ENCODE data around the gene ADGRD2. TPM values are rescaled to one million over a fixed set of nuclear protein-coding genes. Genes with fewer than 3 reads are reported as not detected.

The ADGRD2 gene
- polyA plus RNA-seq, 2 of the 4 experiments (the other 2 are of a cell fraction), result not detected

DNA sequence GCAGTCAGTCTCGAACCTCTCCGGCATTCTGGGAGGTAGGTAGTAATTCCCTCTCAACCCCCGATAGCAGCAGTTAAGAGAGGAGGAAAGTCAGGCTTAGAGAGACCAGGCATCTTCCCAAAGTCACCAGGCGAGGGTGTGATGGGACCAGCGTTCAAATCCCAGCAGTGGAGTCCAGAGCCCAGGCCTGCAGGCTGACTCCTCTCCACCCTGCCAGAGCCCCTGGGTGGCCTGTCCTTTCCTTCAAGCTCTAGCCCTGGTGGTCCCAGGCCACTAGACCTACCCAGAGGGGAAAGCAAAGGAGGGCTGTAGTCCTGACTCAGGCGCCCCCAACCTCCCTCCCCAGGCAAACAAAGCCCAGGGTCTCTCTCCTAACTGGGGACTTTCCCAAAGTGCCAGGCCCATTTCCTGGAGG is 61.2 kb downstream of the ADGRD2 start:
- FAIRE-seq (no peak), ATAC-seq (peak; percentile 25 to 57; a peak in 5 of 6 replicates), DNase-seq (ENCODE audit: low read depth in 1 of 2, low spot score in 1 of 2) (no peak)
- CTCF ChIA-PET, result interaction anchor here (1.0 to 2.1 kb wide), 4 partner anchors 24 to 106 kb away, joined by 3 to 7 read pairs (median 5); no protein-coding TSS in a partner anchor
- Histone ChIP-seq H3K4me3 (no peak overlapping the region), H3K27ac (no peak overlapping the region), H3K4me2 (no peak overlapping the region), H3K4me1 (no peaks in the 10 kb centered on the region), H3K9me3 (no peaks in the 10 kb centered on the region)
- TF ChIP-seq, protein P1, sequence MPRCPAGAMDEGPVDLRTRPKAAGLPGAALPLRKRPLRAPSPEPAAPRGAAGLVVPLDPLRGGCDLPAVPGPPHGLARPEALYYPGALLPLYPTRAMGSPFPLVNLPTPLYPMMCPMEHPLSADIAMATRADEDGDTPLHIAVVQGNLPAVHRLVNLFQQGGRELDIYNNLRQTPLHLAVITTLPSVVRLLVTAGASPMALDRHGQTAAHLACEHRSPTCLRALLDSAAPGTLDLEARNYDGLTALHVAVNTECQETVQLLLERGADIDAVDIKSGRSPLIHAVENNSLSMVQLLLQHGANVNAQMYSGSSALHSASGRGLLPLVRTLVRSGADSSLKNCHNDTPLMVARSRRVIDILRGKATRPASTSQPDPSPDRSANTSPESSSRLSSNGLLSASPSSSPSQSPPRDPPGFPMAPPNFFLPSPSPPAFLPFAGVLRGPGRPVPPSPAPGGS (IDR thresholded peaks at IDR 0.05), result no peak
- peak in 1 of 2 experiments; percentile 29; a peak in 1 of 5 replicates for TF ChIP-seq RAD21 (conservative IDR thresholded peaks at IDR 0.05 in 1 of 2, IDR thresholded peaks at IDR 0.05 in 1 of 2)
- 73% methylated on average over 5 of the region's 6 CpGs for WGBS (ENCODE audit: missing lambda C conversion rate)
- POLR2A ChIA-PET, result no interaction called here

DNA sequence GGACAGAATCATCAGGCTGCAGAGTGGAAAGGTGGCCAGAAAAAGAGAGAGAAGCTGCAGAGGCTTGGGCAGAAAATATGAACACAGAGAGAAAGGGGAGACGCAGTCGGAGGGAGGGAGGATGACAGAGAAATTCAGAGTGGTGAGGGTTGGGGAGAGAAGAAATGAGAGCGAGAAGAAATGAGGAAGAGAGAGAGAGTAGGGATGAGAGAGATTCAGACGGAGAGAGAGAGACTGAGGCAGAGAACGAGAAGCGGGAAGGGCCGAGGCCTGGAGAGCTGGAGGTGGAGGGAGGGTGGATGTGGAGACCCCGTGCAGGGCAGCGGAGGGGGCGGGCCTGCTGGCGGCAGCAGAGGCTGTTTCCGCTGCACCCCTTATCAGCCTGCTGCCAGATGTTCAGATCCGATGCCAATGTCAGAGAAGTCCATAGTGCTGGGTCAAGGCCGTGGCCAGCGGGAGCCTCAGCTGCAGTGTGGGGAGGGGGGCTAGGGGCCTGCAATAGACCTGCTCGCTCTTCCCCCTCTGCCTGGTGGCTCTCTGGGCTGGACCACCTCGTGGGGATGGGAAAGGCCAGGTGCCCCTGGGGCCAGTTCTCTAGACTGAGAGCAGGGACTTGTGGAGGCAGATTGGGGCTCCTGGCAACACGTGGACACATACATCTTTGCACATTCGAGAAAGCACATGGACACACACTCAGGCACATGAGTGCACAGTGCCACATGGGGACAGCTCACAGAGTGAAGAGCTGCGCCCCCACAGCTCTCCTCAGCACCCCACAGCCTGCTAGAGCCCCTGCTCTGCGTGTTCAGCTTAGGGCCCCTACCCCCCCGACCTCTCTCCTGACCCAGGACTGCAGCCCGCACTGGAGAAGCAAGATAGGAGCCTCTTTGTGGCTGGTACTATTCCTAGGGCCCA is 61.9 kb downstream of the ADGRD2 start:
- no peaks in the 10 kb centered on the region for H3K9me3 ChIP-seq
- H3K4me1 ChIP-seq, result no peaks in the 10 kb centered on the region
- DNase-seq (ENCODE audit: low read depth in 1 of 2, low spot score in 1 of 2) (no peak), FAIRE-seq (no peak), ATAC-seq (peak; percentile 15 to 16; a peak in 4 of 6 replicates)
- CTCF ChIA-PET, result interaction anchor here (1.0 to 2.1 kb wide), 5 partner anchors 24 to 201 kb away, joined by 3 to 7 read pairs (median 5); no protein-coding TSS in a partner anchor
- POLR2A ChIA-PET, result no interaction called here
- TF ChIP-seq NR3C1 (IDR thresholded peaks at IDR 0.05) (no peak), JUNB (IDR thresholded peaks at IDR 0.05) (no peak), MAFK (IDR thresholded peaks at IDR 0.05; ENCODE audit: partially characterized antibody) (no peak), CBX2 (IDR thresholded peaks at IDR 0.05; ENCODE audit: borderline replicate concordance, low read depth) (no peak), FOSL2 (IDR thresholded peaks at IDR 0.05) (no peak), FOSL2 (CRISPR knock-in tag; IDR thresholded peaks at IDR 0.05) (no peak), TFCP2L1 (CRISPR knock-in tag; IDR thresholded peaks at IDR 0.05) (no peak), ZSCAN20 (CRISPR knock-in tag; IDR thresholded peaks at IDR 0.05) (no peak), GATA3 (IDR thresholded peaks at IDR 0.05; ENCODE audit: borderline replicate concordance) (no peak), PHF8 (IDR thresholded peaks at IDR 0.05; ENCODE audit: borderline replicate concordance, low read depth) (no peak), TP53 (CRISPR knock-in tag; IDR thresholded peaks at IDR 0.05) (no peak), CBX8 (IDR thresholded peaks at IDR 0.05) (no peak), KDM5A (IDR thresholded peaks at IDR 0.05) (no peak)
- TF ChIP-seq, protein P1 (IDR thresholded peaks at IDR 0.05), result no peak
- TF ChIP-seq, protein P2, sequence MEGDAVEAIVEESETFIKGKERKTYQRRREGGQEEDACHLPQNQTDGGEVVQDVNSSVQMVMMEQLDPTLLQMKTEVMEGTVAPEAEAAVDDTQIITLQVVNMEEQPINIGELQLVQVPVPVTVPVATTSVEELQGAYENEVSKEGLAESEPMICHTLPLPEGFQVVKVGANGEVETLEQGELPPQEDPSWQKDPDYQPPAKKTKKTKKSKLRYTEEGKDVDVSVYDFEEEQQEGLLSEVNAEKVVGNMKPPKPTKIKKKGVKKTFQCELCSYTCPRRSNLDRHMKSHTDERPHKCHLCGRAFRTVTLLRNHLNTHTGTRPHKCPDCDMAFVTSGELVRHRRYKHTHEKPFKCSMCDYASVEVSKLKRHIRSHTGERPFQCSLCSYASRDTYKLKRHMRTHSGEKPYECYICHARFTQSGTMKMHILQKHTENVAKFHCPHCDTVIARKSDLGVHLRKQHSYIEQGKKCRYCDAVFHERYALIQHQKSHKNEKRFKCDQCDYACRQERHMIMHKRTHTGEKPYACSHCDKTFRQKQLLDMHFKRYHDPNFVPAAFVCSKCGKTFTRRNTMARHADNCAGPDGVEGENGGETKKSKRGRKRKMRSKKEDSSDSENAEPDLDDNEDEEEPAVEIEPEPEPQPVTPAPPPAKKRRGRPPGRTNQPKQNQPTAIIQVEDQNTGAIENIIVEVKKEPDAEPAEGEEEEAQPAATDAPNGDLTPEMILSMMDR (IDR thresholded peaks at IDR 0.05), result no peak
- TF ChIP-seq, protein P3, sequence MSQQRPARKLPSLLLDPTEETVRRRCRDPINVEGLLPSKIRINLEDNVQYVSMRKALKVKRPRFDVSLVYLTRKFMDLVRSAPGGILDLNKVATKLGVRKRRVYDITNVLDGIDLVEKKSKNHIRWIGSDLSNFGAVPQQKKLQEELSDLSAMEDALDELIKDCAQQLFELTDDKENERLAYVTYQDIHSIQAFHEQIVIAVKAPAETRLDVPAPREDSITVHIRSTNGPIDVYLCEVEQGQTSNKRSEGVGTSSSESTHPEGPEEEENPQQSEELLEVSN (IDR thresholded peaks at IDR 0.05; ENCODE audit: borderline replicate concordance, low read depth), result no peak
- TF ChIP-seq, protein P4, sequence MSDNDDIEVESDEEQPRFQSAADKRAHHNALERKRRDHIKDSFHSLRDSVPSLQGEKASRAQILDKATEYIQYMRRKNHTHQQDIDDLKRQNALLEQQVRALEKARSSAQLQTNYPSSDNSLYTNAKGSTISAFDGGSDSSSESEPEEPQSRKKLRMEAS (IDR thresholded peaks at IDR 0.05), result no peak
- no peak overlapping the region for H3K4me2 ChIP-seq
- no peak overlapping the region for H3K4me3 ChIP-seq
- WGBS (ENCODE audit: missing lambda C conversion rate), result 73% methylated on average over 22 of the region's 23 CpGs
- no peak overlapping the region for H3K27ac ChIP-seq
